Skeletal muscle satellite cell (primary cell): ENCODE results near the gene CAPN9.
"Not testable (repeated sequence)": the region's sequence is repeated elsewhere in the genome, so short reads cannot be mapped to it uniquely, and the experiment has no call there.

Source experiments
- H3K27me3 ChIP-seq: 2 replicates; pipeline ENCODE4 v1.7.0; 2013; ENCODE audit warnings: low read length; ENCODE audit not compliant: control insufficient read depth, insufficient read depth
- H3K36me3 ChIP-seq: 2 replicates; pipeline ENCODE4 v1.7.0; 2013; ENCODE audit warnings: mild to moderate bottlenecking, control low read depth, low read length; ENCODE audit not compliant: insufficient read depth
- H3K4me1 ChIP-seq: 2 replicates; pipeline ENCODE4 v1.7.0; 2013; ENCODE audit warnings: low read length; ENCODE audit not compliant: control insufficient read depth, insufficient read depth
- H3K4me2 ChIP-seq: 2 replicates; pipeline ENCODE4 v1.7.0; 2013; ENCODE audit warnings: mild to moderate bottlenecking, low read length
- H3K4me3 ChIP-seq: 2 replicates; pipeline ENCODE4 v1.7.0; 2013; ENCODE audit warnings: low read length
- H3K9ac ChIP-seq: 2 replicates; pipeline ENCODE4 v1.7.0; 2013; ENCODE audit warnings: mild to moderate bottlenecking, low read depth, low read length, moderate library complexity
- H3K9me3 ChIP-seq: replicated peaks from 2 replicates; pipeline ENCODE4 v1.7.0; 2013; ENCODE audit warnings: mild to moderate bottlenecking, control low read depth, low read length

Gene CAPN9

GRCh38 chr1:230766318-230766717, 19.1 kb downstream of the CAPN9 start:
- H3K9ac ChIP-seq: no peak overlapping the region
- H3K9me3 ChIP-seq: no peaks in the 10 kb centered on the region
- H3K4me1 ChIP-seq: no peaks in the 10 kb centered on the region

GRCh38 chr1:230767859-230768612, 20.8 kb downstream of the CAPN9 start:
- not testable (repeated sequence) for H3K9ac ChIP-seq, H3K36me3 ChIP-seq, H3K4me3 ChIP-seq, H3K4me1 ChIP-seq, H3K9me3 ChIP-seq, H3K27me3 ChIP-seq, H3K4me2 ChIP-seq

More at GRCh38 chr1:230766318-230766717, 19.1 kb downstream of the CAPN9 start:
- Histone ChIP-seq H3K4me2 (no peak overlapping the region), H3K27me3 (peaks cover 5% of the 10 kb centered on the region), H3K4me3 (no peak overlapping the region), H3K36me3 (no peaks in the 10 kb centered on the region)

GRCh38 chr1:230768903-230769570, 21.8 kb downstream of the CAPN9 start:
- Histone ChIP-seq H3K9me3 (no peaks in the 10 kb centered on the region), H3K4me3 (no peak overlapping the region), H3K4me2 (no peak overlapping the region), H3K4me1 (peaks cover 5% of the 10 kb centered on the region), H3K27me3 (peaks cover 5% of the 10 kb centered on the region), H3K36me3 (no peaks in the 10 kb centered on the region), H3K9ac (no peak overlapping the region)

- H3K4me1 ChIP-seq: peaks cover 5% of the 10 kb centered on the region
- H3K9me3 ChIP-seq: no peaks in the 10 kb centered on the region
- H3K27me3 ChIP-seq: peaks cover 5% of the 10 kb centered on the region
- H3K9ac ChIP-seq: no peak overlapping the region
- no peak overlapping the region for H3K4me2 ChIP-seq
- H3K36me3 ChIP-seq: no peaks in the 10 kb centered on the region
- H3K4me3 ChIP-seq: no peak overlapping the region
Observed at GRCh38 chr1:230770317-230770716, 23.1 kb downstream of the CAPN9 start.

GRCh38 chr1:230771773-230772354, 24.7 kb downstream of the CAPN9 start:
- Histone ChIP-seq H3K9me3 (no peaks in the 10 kb centered on the region), H3K4me3 (no peak overlapping the region), H3K4me1 (peaks cover 5% of the 10 kb centered on the region), H3K36me3 (no peaks in the 10 kb centered on the region), H3K9ac (no peak overlapping the region), H3K27me3 (peaks cover 5% of the 10 kb centered on the region), H3K4me2 (no peak overlapping the region)

GRCh38 chr1:230772457-230773395, 25.5 kb downstream of the CAPN9 start:
- Histone ChIP-seq H3K9me3 (no peaks in the 10 kb centered on the region), H3K27me3 (peaks cover 5% of the 10 kb centered on the region), H3K36me3 (no peaks in the 10 kb centered on the region), H3K4me1 (peaks cover 5% of the 10 kb centered on the region), H3K9ac (no peak overlapping the region), H3K4me3 (no peak overlapping the region), H3K4me2 (peak overlapping the region; percentile 71)

- H3K4me3 ChIP-seq: no peak overlapping the region
- no peak overlapping the region for H3K9ac ChIP-seq
- H3K9me3 ChIP-seq: no peaks in the 10 kb centered on the region
- peaks cover 5% of the 10 kb centered on the region for H3K27me3 ChIP-seq
- no peaks in the 10 kb centered on the region for H3K36me3 ChIP-seq
- peak overlapping the region; percentile 71 for H3K4me2 ChIP-seq
- peaks cover 5% of the 10 kb centered on the region for H3K4me1 ChIP-seq
Observed at GRCh38 chr1:230773396-230774033, 26.3 kb downstream of the CAPN9 start.

GRCh38 chr1:230778916-230779590, 31.9 kb downstream of the CAPN9 start:
- Histone ChIP-seq H3K9me3 (no peaks in the 10 kb centered on the region), H3K9ac (no peak overlapping the region), H3K4me2 (no peak overlapping the region), H3K4me1 (peaks cover 8% of the 10 kb centered on the region), H3K4me3 (no peak overlapping the region), H3K27me3 (no peaks in the 10 kb centered on the region), H3K36me3 (no peaks in the 10 kb centered on the region)

- peaks cover 8% of the 10 kb centered on the region for H3K4me1 ChIP-seq
- H3K9me3 ChIP-seq: no peaks in the 10 kb centered on the region
- peak overlapping the region; percentile 9 for H3K4me2 ChIP-seq
- H3K9ac ChIP-seq: no peak overlapping the region
- H3K27me3 ChIP-seq: no peaks in the 10 kb centered on the region
- H3K36me3 ChIP-seq: no peaks in the 10 kb centered on the region
- no peak overlapping the region for H3K4me3 ChIP-seq
Observed at GRCh38 chr1:230781131-230781530, 33.9 kb downstream of the CAPN9 start.

- Histone ChIP-seq H3K4me1 (peaks cover 8% of the 10 kb centered on the region), H3K9ac (no peak overlapping the region), H3K36me3 (no peaks in the 10 kb centered on the region), H3K4me2 (peak overlapping the region; percentile 9), H3K4me3 (no peak overlapping the region), H3K9me3 (no peaks in the 10 kb centered on the region), H3K27me3 (no peaks in the 10 kb centered on the region)
Observed at GRCh38 chr1:230781594-230781993, 34.4 kb downstream of the CAPN9 start.
